Stimulated activated CD8-positive, alpha-beta memory T cell treated with anti-CD3 and anti-CD28 coated beads, Interleukin-12 subunit alpha, Interleukin-12 subunit beta, amount 100 ng/mL, for 4 hours (primary cell): Measurements from ENCODE around the gene HUNK.
"Not testable (repeated sequence)": the region's sequence is repeated elsewhere in the genome, so short reads cannot be mapped to it uniquely, and the experiment has no call there.

Experiments used
- DNase-seq: peaks from one replicate; pipeline ENCODE4 v3.0.0-alpha.2; 2020; ENCODE audit warnings: low read depth

Gene HUNK

GRCh38 chr21:31870472-31871193, 2.2 kb upstream of the HUNK start:
- DNase-seq: no peak

GRCh38 chr21:31871371-31871770, 1.4 kb upstream of the HUNK start:
- not testable (repeated sequence) for DNase-seq

GRCh38 chr21:31872072-31872451, 758 bp upstream of the HUNK start:
- DNase-seq: no peak

GRCh38 chr21:31873275-31873695, 465 bp downstream of the HUNK start:
- no peak for DNase-seq

GRCh38 chr21:31873696-31874599, 1.1 kb downstream of the HUNK start:
- no peak for DNase-seq

GRCh38 chr21:31874812-31875212, 2.0 kb downstream of the HUNK start:
- no peak for DNase-seq

GRCh38 chr21:31875496-31876015, 2.7 kb downstream of the HUNK start:
- no peak for DNase-seq

GRCh38 chr21:31877463-31877957, 4.7 kb downstream of the HUNK start:
- DNase-seq: no peak

GRCh38 chr21:31878831-31879230, 6.0 kb downstream of the HUNK start:
- no peak for DNase-seq

- no peak for DNase-seq
Observed at GRCh38 chr21:31879241-31879650, 6.4 kb downstream of the HUNK start.

GRCh38 chr21:31879911-31880310, 7.1 kb downstream of the HUNK start:
- DNase-seq: no peak

- DNase-seq: no peak
Observed at GRCh38 chr21:31880816-31881215, 8.0 kb downstream of the HUNK start.

GRCh38 chr21:31882711-31883110, 9.9 kb downstream of the HUNK start:
- no peak for DNase-seq

GRCh38 chr21:31885146-31885545, 12.3 kb downstream of the HUNK start:
- no peak for DNase-seq

GRCh38 chr21:31886915-31887314, 14.1 kb downstream of the HUNK start:
- no peak for DNase-seq

- no peak for DNase-seq
Observed at GRCh38 chr21:31887391-31887841, 14.6 kb downstream of the HUNK start.

GRCh38 chr21:31888936-31889371, 16.1 kb downstream of the HUNK start:
- DNase-seq: no peak

GRCh38 chr21:31889460-31889859, 16.6 kb downstream of the HUNK start:
- DNase-seq: no peak

- DNase-seq: no peak
Observed at GRCh38 chr21:31892686-31893085, 19.9 kb downstream of the HUNK start.

- no peak for DNase-seq
Observed at GRCh38 chr21:31893851-31894415, 21.1 kb downstream of the HUNK start.

GRCh38 chr21:31894457-31894856, 21.6 kb downstream of the HUNK start:
- DNase-seq: no peak

- DNase-seq: no peak
Observed at GRCh38 chr21:31895077-31895835, 22.4 kb downstream of the HUNK start.
